H1 (cell line): ENCODE data around the gene MMP25. TPM values are rescaled to one million over a fixed set of nuclear protein-coding genes. Genes with fewer than 3 reads are reported as not detected.

Experiments
- CTCF ChIA-PET: fragments of 300-600 bp; sonication (Branson Sonifier 250); formaldehyde crosslinking; loops from one replicate; lab custom pipeline; 2021; ENCODE audit not compliant: partially characterized antibody; lab: Charles Lee
- POLR2A ChIA-PET: fragments of 300-600 bp; sonication (Branson Sonifier 250); formaldehyde crosslinking; loops from one replicate; lab custom pipeline; 2021; ENCODE audit warnings: inconsistent platforms; ENCODE audit not compliant: partially characterized antibody; lab: Charles Lee
- DNase-seq, 2 experiments: peaks; one replicate each; pipeline versions ENCODE4 v3.0.0 to v3.0.0-alpha.2; 2010 to 2022; ENCODE audit warnings: low spot score in 2 of 2, low read depth in 1 of 2, mixed read lengths in 1 of 2
- FAIRE-seq: peaks from 2 replicates; lab custom pipeline; 2011; peaks lifted over from hg19 to GRCh38; lab: Jason Lieb, UNC
- H2AFZ ChIP-seq: 2 replicates; pipeline ENCODE4 v1.8.1; 2012; ENCODE audit warnings: low read length, inconsistent platforms
- H2AK5ac ChIP-seq: 2 replicates; pipeline ENCODE4 v1.6.1; 2013; ENCODE audit warnings: low read depth, low read length
- H2BK120ac ChIP-seq: replicated peaks from 2 replicates; pipeline ENCODE3; 2013; ENCODE audit warnings: low read depth, low read length, inconsistent platforms
- H2BK12ac ChIP-seq: 2 replicates; pipeline ENCODE4 v1.6.1; 2013; ENCODE audit warnings: low read depth, low read length
- H2BK15ac ChIP-seq: 2 replicates; pipeline ENCODE4 v1.6.1; 2013; ENCODE audit warnings: low read length
- H2BK20ac ChIP-seq: 2 replicates; pipeline ENCODE4 v1.6.1; 2013; ENCODE audit warnings: low read length
- H2BK5ac ChIP-seq: 2 replicates; pipeline ENCODE4 v1.6.1; 2013; ENCODE audit warnings: low read depth, low read length
- H3K14ac ChIP-seq: 2 replicates; pipeline ENCODE4 v1.6.1; 2013; ENCODE audit warnings: inconsistent platforms; ENCODE audit not compliant: insufficient read length
- H3K18ac ChIP-seq: 2 replicates; pipeline ENCODE4 v1.6.1; 2013; ENCODE audit warnings: low read length; ENCODE audit errors: extremely low read depth
- H3K23ac ChIP-seq: 2 replicates; pipeline ENCODE4 v1.6.1; 2013; ENCODE audit warnings: inconsistent platforms; ENCODE audit not compliant: insufficient read length
- H3K23me2 ChIP-seq: 2 replicates; pipeline ENCODE4 v1.6.1; 2013; ENCODE audit warnings: low read depth, low read length
- H3K27ac ChIP-seq: 2 replicates; pipeline ENCODE4 v1.6.1; 2011; ENCODE audit warnings: low read depth, low read length, inconsistent platforms
- H3K27me3 ChIP-seq, 4 experiments: replicated peaks in 1 of 4; 1 replicate in 1 of 4; 2 replicates in 3 of 4; pipeline versions ENCODE4 v1.6.1 to v1.8.1; 2011 to 2013; ENCODE audit warnings: low read length in 3 of 4, mild to moderate bottlenecking in 3 of 4, inconsistent platforms in 2 of 4, mixed read lengths in 2 of 4, moderate library complexity in 1 of 4; ENCODE audit not compliant: control insufficient read depth in 3 of 4, insufficient read depth in 3 of 4; ENCODE audit errors: extremely low read depth in 1 of 4
- H3K36me3 ChIP-seq, 4 experiments: 2 replicates each; pipeline versions ENCODE4 v1.6.1 to v1.8.1; 2011 to 2013; ENCODE audit warnings: mild to moderate bottlenecking in 4 of 4, low read length in 3 of 4, moderate library complexity in 2 of 4, control low read depth in 1 of 4, inconsistent platforms in 1 of 4; ENCODE audit not compliant: insufficient read depth in 4 of 4, control insufficient read depth in 2 of 4
- H3K4ac ChIP-seq: replicated peaks from 2 replicates; pipeline ENCODE3; 2013; ENCODE audit warnings: low read length, low read depth, mixed read lengths, inconsistent platforms; ENCODE audit not compliant: insufficient read length
- H3K4me1 ChIP-seq, 4 experiments: replicated peaks in 1 of 4; 1 replicate in 1 of 4; 2 replicates in 3 of 4; pipeline versions ENCODE4 v1.6.1 to v1.8.1; 2011 to 2013; ENCODE audit warnings: low read length in 3 of 4, inconsistent platforms in 2 of 4, mixed read lengths in 1 of 4; ENCODE audit not compliant: insufficient read depth in 4 of 4, control insufficient read depth in 3 of 4
- H3K4me2 ChIP-seq, 2 experiments: 2 replicates each; pipeline versions ENCODE4 v1.6.1 to v1.8.1; 2011 to 2013; ENCODE audit warnings: low read depth in 2 of 2, low read length in 2 of 2, control low read depth in 1 of 2, inconsistent platforms in 1 of 2, mild to moderate bottlenecking in 1 of 2; ENCODE audit not compliant: insufficient read depth in 1 of 2
- H3K4me3 ChIP-seq, 4 experiments: fragments of 200-600, 300-600 bp in 1 of 4; sonication (generic), shearing (Covaris generic), sonication (Bioruptor Twin) in 1 of 4; 2 replicates each; pipeline versions ENCODE4 v1.5.1 to v1.8.1; 2011 to 2016; ENCODE audit warnings: low read length in 4 of 4, low read depth in 3 of 4, control low read depth in 2 of 4, inconsistent platforms in 2 of 4, mild to moderate bottlenecking in 2 of 4, mixed read lengths in 1 of 4, moderate library complexity in 1 of 4; ENCODE audit not compliant: insufficient read depth in 2 of 4; ENCODE audit errors: extremely low read depth in 1 of 4
- H3K56ac ChIP-seq: replicated peaks from 2 replicates; pipeline ENCODE3; 2013; ENCODE audit warnings: low read depth, mild to moderate bottlenecking, mixed read lengths, low read length, inconsistent platforms; ENCODE audit not compliant: insufficient read length
- H3K79me1 ChIP-seq: 2 replicates; pipeline ENCODE4 v1.6.1; 2013; ENCODE audit warnings: low read depth, low read length, control low read depth
- H3K79me2 ChIP-seq, 2 experiments: 2 replicates each; pipeline versions ENCODE4 v1.6.1 to v1.8.1; 2012 to 2013; ENCODE audit warnings: low read length in 2 of 2, mild to moderate bottlenecking in 2 of 2, inconsistent platforms in 1 of 2; ENCODE audit not compliant: insufficient read depth in 2 of 2, control insufficient read depth in 1 of 2
- H3K9ac ChIP-seq, 4 experiments: replicated peaks in 1 of 4; 1 replicate in 1 of 4; 2 replicates in 3 of 4; pipeline versions ENCODE4 v1.6.1 to v1.8.1; 2011 to 2013; ENCODE audit warnings: low read depth in 3 of 4, low read length in 3 of 4, control low read depth in 2 of 4, mild to moderate bottlenecking in 2 of 4, moderate library complexity in 2 of 4, inconsistent platforms in 1 of 4; ENCODE audit errors: extremely low read depth in 1 of 4
- H3K9me3 ChIP-seq, 2 experiments: 2 replicates each; pipeline versions ENCODE4 v1.6.1 to v1.8.1; 2012 to 2013; ENCODE audit warnings: mild to moderate bottlenecking in 2 of 2, moderate library complexity in 2 of 2, control low read depth in 1 of 2, inconsistent platforms in 1 of 2, low read depth in 1 of 2, low read length in 1 of 2, mixed read lengths in 1 of 2; ENCODE audit not compliant: insufficient read depth in 2 of 2
- H4K20me1 ChIP-seq, 2 experiments: replicated peaks in 1 of 2; 2 replicates each; pipeline versions ENCODE3 to v1.8.1; 2011 to 2013; ENCODE audit warnings: inconsistent platforms in 2 of 2, low read length in 2 of 2, mild to moderate bottlenecking in 1 of 2; ENCODE audit not compliant: insufficient read depth in 2 of 2, control insufficient read depth in 1 of 2
- H4K5ac ChIP-seq: 2 replicates; pipeline ENCODE4 v1.6.1; 2013; ENCODE audit warnings: low read length, low read depth, mixed read lengths, inconsistent platforms; ENCODE audit not compliant: insufficient read length
- H4K8ac ChIP-seq: 2 replicates; pipeline ENCODE4 v1.8.0; 2013; ENCODE audit warnings: mild to moderate bottlenecking, moderate library complexity, low read length, inconsistent platforms; ENCODE audit not compliant: insufficient read depth; ENCODE audit errors: extremely low read depth
- H4K91ac ChIP-seq: replicated peaks from 2 replicates; pipeline ENCODE3; 2013; ENCODE audit warnings: low read length, mixed read lengths, inconsistent platforms; ENCODE audit not compliant: insufficient read length
- ASH2L ChIP-seq: fragments of 200-600, 300-600 bp; sonication (generic); IDR thresholded peaks from one replicate; pipeline ENCODE4 v1.7.1; 2017; ENCODE audit warnings: low read length
- CTBP2 ChIP-seq: IDR thresholded peaks from 2 replicates; pipeline ENCODE4 v1.7.0; 2011; ENCODE audit warnings: borderline replicate concordance, mild to moderate bottlenecking, moderate library complexity, mixed read lengths, low read length; ENCODE audit not compliant: insufficient read depth, insufficient read length
- EGR1 ChIP-seq: IDR thresholded peaks from 2 replicates; pipeline ENCODE4 v1.6.1; 2011; ENCODE audit warnings: low read depth, low read length, borderline replicate concordance
- WGBS, 2 experiments: shearing (Covaris generic) in 1 of 2; methylation state at CpG; one replicate each; pipeline versions ENCODE4 v1.1.6 to v1.1.7; 2013 to 2015; ENCODE audit warnings: low lambda C conversion rate in 2 of 2, mixed read lengths in 2 of 2, inconsistent platforms in 1 of 2, low coverage in 1 of 2, missing lambda C conversion rate in 1 of 2; ENCODE audit not compliant: insufficient replicate concordance in 2 of 2, insufficient coverage in 1 of 2, insufficient read length in 1 of 2; ENCODE audit errors: extremely low coverage in 1 of 2, missing lambda C conversion rate in 1 of 2; 5-methylcytosine and 5-hydroxymethylcytosine counted together
- polyA plus RNA-seq, 7 experiments: library from polyadenylated mRNA; depleted of rRNA in 3 of 7; stranded (reverse) in 5 of 7; unstranded in 2 of 7; fragments of >200 nt in 5 of 7; fragments of 200-250 nt in 2 of 7; gene quantifications; 1 replicate in 5 of 7; 2 replicates in 1 of 7; 4 replicates in 1 of 7; pipeline versions ENCODE4 v1.2.1 to v1.2.3, GENCODE V29; 2011 to 2013; ENCODE audit warnings: missing spikeins in 2 of 7, mixed read lengths in 2 of 7
- total RNA-seq: library from RNA; stranded (reverse); fragmentation: NEBNext Ultra II Directional; extraction: Animal tissue kit (Norgen Biotek cat#: 25700); gene quantifications from 2 replicates; pipeline ENCODE4 v1.2.1, GENCODE V29; 2021

The MMP25 gene
- total and polyA plus RNA-seq, 2 of the 8 experiments (the other 6 are each of a cell fraction or from before 2014, with no cell fraction given): 7.7 to 26.7 TPM

DNA sequence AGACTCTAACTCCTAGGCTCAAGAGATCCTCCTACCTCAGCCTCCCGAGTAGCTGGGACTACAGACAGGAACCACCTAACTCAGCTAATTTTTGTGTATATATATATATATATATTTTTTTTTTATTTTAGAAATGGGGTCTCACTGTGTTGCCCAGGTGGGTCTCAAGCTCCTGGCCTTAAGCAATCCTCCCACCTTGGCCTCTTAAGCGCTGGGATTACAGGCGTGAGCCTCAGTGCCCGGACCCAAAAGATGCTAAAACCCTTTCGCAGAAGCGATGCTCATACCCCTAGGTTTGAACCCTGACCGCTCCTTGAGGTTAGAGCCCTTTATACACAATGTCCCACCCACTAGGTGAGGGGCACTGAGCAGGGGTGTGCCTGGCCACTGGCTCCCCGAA, 35.9 kb upstream of the MMP25 start:
- Histone ChIP-seq H4K91ac (peak overlapping the region; percentile 99), H3K79me1 (peaks cover 5% of the 10 kb centered on the region; the same call in 1 of the 2 replicates), H3K23ac (no peak overlapping the region), H2AK5ac (peak overlapping the region; percentile 54), H3K4me1 (peaks cover 20 to 77% (median 64%) of the 10 kb centered on the region in 4 experiments), H4K20me1 (peaks cover 8 to 19% of the 10 kb centered on the region in 2 experiments), H2BK5ac (peak overlapping the region; percentile 97), H2AFZ (no peak overlapping the region), H3K4me2 (peak overlapping the region; percentile 84 to 88; a peak in 3 of 4 replicates), H3K14ac (no peak overlapping the region), H3K23me2 (peaks cover 24% of the 10 kb centered on the region), H4K5ac (peak overlapping the region; percentile 24), H4K8ac (no peak overlapping the region), H2BK120ac (peak overlapping the region; percentile 98), H3K27me3 (no peaks in the 10 kb centered on the region; a peak in 1 of 7 replicates), H3K9me3 (no peaks in the 10 kb centered on the region), H3K79me2 (peaks cover 0 to 14% of the 10 kb centered on the region in 2 experiments; a peak in 1 of 4 replicates), H3K4me3 (peak overlapping the region in 2 of 4 experiments; percentile 52; a peak in 3 of 8 replicates), H3K27ac (0 out of 2 replicates have a peak overlapping the region, but pooled peaks have one; percentile 4), H3K56ac (no peak overlapping the region), H2BK15ac (peak overlapping the region; percentile 98; the same call in 1 of the 2 replicates), H3K4ac (peak overlapping the region; percentile 99), H3K9ac (no peak overlapping the region), H2BK20ac (peak overlapping the region; percentile 88), H3K18ac (peak overlapping the region; percentile 93), H3K36me3 (peaks cover 0 to 16% (median 6%) of the 10 kb centered on the region in 4 experiments; a peak in 5 of 8 replicates), H2BK12ac (peak overlapping the region; percentile 97)
- FAIRE-seq: no peak
- 89% methylated on average over 8 of the region's 8 CpGs; no CpG with 5 or more reads in 1 of the 2 experiments for WGBS, 2 experiments
- ChIA-PET POLR2A (interaction anchor here (0.9 to 35.7 kb wide), 14 partner anchors 10 to 479 kb away, joined by 3 to 1808 read pairs (median 14); partner anchors contain the start of genes BICDL2, CEMP1, CLDN6 and CLDN9), CTCF (interaction anchor here (0.7 to 17.3 kb wide), 7 partner anchors 9 to 70 kb away, joined by 3 to 639 read pairs (median 4); partner anchors contain the start of genes BICDL2, CLDN6, HCFC1R1 and THOC6)
- no peak for DNase-seq
- TF ChIP-seq CTBP2 (no peak), ASH2L (no peak), EGR1 (no peak)
